NCI-H1436 treated with DMSO at 0.1 percent for 48 hours (cell line): Measurements from ENCODE around the gene PACSIN3.

Experiments
- DNase-seq: peaks from one replicate; lab custom pipeline; 2025; lab: John Stamatoyannopoulos, UW

The PACSIN3 gene

DNA sequence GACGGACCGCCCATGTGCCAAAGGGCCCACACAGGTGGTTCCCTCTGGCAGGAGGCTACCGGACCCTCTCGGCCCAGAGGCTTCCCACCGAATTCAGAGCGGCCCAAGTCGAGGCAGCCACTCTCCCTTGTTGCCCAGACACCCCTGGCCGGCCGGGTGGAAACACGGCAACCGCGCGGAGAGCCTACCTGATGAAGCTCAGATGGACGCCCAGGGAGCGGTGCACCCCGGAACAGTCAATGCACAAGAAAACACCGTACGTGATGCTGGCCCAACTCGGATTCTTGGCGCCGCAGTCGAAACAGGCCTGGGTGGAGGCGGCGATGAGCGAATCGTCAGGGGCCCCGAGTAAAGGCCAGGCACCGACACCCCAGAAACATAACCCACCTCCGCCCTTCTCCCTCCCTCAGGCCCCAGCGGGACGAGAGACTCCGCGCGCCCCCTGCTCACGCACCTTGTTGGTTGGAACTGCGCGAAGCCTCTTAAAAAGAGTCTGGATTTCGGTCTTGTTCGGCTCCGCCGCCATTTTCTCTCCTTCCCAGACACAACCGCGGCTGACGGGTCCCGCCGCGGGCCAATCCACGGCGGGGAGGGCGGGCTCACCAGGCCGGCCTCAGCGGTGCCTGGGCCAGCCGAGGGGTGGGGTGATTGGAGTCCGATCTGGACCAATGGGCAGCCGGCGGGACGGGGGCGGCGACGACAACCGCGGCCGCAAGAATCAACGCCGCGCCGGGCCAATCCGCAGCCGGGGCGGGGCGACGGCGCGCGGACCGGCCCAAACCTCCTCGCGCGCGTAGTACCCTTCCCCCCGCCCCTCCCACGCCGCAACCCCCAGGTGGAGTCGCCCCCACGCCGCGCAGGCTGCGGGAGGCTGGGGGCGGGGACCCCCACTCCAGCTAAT, 9.7 kb downstream of the PACSIN3 start, which contains the start of gene ARFGAP2:
ARFGAP2 (minus strand) TSS at position 552 of the 901 bp plus-strand sequence; CDS start at position 526, 26 bp downstream.
- peak; percentile 62 for DNase-seq

DNA sequence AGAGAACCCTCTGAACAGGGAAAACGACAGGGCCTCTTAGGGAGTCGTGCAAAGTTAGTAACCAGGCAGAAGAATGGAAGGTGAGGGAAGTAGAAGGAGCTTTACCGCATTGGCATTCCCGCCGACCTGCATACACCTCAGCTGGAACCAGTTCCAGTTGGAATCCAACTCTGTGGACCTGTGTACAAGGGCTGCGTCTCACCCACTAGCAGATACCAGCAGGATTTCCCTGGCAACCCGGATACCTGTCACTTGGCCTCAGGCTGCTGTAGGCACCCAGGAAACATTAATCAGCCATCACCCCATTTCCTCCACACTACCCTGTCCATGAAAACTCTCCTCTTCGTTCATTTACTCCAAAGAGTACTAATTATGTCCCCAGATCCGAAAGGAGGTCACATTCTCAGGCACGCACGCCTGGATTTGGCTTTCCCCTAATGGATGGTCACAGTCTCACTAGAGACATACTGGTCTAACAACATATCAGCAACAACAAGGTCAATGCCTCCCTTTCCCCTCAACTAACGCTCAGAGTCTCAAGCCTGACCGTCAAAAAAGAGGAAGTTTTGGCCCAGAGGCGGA, 10.4 kb downstream of the PACSIN3 start:
- no peak for DNase-seq

DNA sequence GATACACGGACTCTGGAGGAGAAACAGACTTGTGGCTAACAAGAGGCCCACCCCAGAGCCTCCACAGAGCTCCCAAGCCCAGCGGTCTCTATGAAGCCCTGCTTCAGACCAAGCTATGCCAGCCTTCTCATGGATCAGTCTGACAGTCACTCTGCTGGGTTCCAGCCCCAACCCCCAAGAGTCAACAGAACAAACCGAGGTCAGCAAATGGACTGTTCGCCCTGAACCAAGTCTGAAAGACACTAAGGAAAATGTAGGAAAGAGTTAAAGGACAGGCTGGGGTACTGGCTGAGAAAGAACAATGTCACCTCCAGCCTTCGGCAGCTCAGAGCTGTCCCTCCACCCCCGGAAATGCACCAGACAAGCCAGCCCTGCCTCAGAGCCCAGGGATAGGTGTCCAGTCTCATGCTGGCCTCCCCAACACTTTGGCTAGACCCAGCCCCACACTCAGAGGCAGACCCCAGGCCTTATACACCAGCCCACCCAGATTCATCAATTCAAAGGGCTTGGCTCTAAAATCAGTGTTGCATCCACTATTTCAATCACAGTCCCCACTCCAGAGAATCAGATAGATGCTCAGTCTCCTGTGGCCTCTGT, 13.4 kb downstream of the PACSIN3 start:
- DNase-seq, result no peak

DNA sequence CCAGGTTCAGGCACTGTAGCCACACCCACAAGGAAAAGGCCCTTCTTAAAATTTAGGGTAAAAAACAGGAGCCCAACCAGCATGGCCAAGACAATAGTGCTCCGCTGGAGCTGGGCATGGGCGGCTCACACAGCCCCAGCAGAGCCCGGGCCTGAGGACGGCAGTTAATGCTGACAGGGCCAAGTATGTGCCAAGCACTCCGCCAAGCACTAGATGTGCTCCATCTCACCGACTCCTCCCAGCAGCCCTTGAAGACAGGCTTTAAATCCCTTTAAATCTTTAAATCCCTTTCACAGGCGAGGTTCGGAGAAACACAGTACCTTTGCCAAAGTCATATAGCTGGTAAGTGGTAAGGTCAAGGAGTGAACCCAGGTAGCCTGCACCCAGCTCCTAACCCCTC, 14.4 kb downstream of the PACSIN3 start:
- no peak for DNase-seq

DNA sequence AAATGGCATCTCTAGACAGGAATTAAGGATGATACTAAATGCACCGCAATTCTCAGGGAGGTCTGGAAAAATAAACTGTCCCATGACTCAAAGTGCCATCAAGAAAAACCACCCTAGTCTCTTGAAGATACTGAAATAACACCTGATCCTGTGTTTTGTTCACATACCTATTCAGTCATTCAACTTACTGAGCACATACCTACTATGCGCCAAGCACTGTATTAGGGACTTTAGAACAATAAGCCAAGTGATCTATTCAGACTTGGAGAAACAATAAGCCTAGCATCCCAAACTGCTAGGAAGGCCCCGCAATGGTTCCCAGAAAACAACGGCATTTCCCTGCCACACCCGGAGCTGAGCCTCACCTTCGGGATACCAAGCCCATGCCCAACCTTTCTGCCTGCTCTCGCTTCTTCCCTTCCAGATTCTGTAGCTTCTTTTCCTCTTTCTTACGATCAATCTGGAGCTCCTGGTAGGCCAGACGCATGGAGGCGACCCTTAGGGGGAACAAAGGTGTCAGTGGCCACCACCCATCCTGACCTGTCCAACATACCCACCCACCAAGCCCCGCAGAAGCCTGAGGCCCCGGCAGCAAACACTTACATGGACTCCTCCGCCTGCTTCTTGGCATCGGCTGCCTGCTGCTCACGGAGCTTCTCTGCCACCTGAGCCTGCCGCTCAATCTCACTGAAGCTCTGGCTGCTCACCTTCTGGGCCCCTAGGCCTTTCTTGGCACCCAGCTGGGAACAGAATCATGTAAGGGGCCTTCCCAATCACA, 15.0 kb downstream of the PACSIN3 start:
- no peak for DNase-seq

DNA sequence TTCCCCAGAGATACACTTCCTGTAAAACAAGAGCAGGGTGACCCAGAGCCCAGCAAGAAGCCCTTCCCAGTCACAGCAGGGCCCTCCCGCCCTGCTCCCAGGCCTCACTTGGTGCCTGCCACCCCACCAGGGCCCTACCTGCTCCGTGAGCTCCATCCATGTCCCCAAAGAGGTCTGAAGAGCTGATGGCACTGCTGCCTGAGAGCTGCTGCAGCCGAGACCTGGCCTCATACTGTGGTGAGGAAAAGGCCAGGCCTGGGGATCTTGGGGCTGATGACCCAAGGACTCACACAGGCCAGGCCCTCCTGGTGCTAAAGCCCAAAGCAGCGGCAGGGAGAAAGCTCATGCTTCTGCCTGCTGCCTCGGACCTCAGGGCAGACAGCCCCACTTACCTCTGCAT, 19.9 kb downstream of the PACSIN3 start:
- DNase-seq, result no peak

DNA sequence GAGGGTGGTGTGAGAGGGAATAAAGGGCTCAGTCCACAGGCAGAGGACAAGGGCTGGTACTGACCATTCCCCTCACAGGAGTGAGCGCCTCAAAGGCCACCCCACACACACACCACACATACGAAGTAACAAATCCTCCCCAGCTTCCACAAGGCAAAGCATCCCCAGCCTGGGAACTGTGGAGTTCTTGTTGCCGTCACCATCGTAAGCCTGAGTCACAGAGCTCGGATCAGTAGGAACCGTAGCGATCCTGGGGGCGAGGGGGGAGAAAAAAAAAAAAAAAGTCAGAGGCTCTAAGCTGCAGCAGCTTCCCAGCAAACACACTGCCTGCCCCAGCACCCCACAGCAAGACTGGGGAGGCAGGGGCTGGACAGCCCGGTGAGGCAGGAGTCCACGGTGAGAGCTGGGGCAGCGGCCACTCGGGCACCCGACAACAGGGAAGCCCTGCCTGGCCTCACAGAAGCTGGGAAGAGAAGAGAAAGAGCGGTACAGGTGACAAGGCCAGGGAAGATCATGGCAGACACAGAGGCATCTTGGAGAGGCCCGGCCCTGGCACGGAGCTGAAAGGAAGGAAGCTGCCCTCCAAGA, 20.9 kb downstream of the PACSIN3 start:
- DNase-seq, result no peak

DNA sequence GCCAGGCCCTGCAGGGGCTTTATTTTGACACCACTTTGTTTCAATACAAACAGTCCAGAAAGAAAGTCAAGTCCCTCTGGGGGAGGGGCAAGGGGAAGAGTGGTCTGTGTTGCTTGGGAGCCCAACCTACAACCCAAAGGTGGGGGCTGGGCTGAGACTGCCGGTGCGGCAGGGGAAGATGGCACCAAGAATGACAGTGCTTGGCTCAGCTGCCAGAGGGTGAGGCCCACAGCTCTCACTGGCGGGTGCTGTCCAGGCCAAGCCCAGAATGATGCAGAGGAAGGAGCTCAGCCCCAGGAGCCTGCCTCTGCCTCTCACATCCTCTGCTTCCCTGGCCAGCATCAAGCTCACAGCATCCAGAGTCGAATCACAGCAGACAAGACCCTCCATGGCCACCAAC, 21.9 kb downstream of the PACSIN3 start:
- no peak for DNase-seq

DNA sequence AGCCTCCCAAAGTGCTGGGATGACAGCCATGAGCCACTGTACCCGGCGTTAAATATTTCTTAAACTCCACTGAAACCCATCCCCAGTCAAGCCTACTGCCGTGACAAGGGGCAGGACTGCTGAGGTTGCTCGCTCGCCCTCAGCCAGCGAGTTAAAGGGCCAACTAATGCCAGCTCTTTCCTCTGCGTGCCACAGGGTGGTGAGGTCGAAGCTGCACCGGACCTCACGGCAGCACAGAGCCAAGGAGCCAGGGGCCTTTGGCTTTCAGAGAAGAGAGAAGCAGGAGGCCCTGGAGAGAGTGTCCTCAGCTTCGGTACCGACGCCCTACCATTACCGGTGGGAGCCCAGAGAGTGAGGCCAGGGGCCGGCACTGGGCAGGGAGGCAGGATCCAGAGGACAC, 22.3 kb downstream of the PACSIN3 start:
- no peak for DNase-seq

DNA sequence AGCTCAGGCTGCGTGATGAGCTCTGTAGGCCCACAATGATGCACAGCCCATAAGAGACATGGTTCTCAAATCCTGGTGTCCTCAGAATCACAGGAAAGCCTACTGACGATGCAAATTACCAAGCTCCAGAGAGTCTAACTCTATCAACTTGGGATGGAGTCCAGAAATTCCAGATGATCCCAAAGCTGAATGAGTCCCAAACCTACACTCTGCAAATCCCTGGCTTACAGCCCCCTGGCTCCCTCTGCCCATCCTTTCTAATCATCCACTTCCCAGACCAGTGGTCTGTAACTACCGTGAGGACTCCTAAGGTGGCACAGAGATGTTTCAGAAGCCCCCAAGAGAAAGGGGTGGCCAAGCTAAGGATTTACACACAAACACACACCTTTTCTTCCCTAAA, 23.0 kb downstream of the PACSIN3 start:
- no peak for DNase-seq

DNA sequence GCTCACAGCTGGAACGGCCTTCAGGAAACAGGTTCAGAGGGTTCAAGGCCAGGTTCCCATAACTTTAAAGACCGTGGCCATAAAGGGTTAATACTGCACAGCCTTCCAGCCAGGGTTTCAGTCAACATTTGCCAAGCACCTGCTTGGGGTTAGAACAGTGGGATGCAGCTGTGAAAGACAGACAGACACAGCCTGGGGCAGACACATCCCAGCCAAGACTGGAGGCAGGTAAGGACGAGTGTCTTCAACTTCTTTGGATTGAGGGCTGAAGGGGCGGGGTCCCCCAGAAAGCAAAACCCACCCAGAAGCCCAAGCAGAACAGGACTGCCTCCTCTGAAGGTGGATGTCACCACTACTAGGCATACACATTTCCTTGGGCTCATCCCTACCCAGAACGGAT, 23.8 kb downstream of the PACSIN3 start:
- no peak for DNase-seq

DNA sequence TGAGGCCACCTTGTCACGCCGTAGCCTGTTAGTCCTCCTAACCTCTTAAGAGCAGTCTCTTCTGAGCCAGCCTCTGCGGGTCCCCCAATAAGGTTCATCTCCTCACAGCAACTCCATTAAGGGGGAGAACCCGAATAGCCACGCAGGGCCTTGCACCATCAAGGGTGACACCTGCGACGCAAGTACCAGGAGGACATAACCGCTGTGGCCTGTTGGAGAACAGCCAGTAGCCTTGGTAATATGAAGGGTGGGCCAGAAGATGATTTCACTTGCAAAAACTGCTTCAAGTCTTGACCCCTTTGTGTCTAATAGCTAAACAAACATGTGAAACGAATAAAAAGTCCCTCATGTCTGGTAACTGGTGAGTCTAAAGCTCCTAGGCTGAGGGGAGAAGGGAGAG, 24.3 kb downstream of the PACSIN3 start:
- no peak for DNase-seq

DNA sequence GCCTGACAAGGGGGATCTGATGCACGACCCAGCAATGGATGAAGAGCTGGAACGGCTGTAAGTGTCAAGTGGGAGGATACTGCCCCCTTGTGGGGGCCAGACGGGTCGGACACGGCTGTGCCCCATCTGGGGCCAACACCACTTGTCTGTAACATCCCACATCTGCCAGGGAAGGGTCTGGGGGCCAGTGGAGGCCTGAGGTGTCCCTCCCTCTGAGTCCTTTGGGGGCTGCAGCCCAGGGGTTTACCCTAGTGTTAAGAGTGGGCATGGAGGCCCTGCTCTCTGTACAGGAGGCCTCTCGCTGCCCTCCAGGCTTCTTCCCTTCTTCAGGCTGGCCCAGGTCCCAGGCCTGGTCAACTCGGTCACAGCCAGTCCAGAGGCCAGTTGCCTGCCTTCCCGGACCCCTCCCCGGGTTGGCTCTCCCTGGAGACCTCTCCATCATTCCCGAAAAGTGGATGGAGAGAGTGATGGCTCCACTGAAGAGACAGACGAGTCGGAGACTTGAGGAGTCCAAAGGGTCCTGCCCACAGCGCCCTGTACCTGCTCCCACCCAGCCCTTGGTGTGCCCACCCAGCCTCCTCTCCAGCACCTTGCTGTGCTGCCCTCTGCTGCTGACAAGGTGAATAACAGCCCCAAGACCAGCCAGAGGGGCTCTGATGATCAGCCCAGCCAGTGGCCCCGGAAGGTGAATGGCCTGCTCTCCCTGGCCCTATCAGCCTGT, 24.9 kb downstream of the PACSIN3 start:
- no peak for DNase-seq

DNA sequence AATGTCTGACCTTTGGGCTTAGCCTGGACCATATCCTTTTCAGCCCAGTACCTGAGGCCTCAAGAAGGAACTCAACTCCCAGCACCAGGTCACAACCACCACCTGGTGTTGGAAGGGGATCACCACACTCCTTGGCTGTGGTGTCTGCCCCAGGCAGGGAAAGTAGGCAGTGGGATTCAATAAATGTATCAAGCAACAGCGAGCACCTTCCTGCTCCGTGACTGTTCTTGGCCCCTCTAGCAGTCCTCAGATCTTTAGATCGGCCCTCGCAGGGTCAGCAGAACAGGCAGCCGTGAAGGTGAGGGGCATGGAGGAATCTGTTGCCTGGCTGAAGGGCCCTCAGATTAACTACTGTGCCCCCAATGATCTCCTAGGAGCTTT, 25.5 kb downstream of the PACSIN3 start:
- DNase-seq, result no peak

DNA sequence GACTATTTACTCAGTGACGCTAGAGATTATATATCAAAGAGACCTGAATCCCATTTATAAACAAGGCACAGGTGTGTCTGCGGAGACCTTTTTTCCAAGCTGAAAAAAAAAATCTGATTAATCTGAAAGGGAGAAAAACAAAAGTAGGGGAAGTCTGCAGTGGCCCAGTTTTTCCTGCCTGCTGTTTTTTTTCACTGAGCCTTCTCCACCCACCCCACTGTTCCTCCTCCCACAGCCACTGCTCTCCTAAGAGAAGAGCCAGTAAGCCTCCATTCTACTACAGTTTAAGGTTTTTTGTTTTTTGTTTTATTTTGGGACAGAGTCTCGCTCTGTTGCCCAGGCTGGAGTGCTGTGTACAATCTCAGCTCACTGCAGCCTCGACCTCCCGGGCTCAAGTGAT, 28.0 kb downstream of the PACSIN3 start:
- DNase-seq, result no peak

DNA sequence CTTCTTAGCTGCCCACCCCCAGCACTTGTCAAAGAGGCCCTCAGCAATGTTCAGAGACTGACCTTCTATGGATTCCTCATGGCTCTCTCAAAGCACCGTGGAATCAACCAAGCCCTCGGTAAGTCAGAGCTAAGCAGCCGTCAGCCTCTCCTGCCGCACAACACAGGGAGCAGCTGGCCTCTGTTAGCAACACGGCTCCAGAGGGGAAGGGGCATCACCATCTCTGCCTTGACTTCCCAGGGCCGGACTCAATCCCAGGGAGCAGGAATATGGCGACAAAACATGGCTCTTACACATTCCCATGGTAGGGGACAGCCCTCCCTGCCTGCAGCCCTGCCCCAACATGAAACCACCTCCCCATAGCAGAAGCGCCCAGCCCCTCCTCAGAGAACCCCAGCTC, 28.4 kb downstream of the PACSIN3 start:
- DNase-seq, result no peak

DNA sequence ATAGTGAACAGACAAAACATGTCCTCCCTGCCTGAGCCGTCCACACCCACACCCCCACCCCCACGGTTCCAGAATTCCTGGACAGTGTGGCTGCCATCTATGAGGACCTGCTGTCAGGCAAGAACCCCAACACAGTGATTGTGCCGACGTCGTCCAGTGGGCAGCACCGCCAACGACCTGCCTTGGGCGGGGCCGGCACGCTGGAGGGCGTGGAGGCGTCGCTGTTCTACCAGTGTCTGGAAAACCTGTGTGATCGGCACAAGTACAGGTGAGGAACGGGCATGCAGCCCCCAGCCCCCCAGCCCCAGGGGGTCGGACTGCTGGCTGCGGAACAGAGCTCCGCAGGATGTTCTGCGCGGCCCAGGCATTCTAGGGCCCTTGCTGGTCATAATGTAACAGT, 29.3 kb downstream of the PACSIN3 start:
- no peak for DNase-seq

DNA sequence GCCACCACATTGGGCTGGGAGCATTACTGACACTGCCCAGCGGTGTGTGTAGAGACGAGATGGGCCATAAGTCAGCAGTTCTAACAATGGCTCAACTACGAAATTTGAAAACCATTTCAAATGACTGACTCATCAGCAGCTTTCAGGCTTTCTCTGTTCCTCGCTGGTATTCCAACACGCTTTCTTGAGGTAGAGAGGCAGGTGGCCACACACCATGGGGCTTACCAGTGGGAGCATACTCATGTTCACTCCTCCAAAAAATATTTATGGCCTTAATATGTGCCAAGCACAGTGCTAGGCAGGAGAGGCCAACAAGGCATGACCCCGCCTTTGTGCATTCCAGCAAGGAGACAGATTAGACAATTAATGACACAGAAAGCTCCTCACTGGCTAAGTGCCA, 29.9 kb downstream of the PACSIN3 start:
- DNase-seq, result no peak

DNA sequence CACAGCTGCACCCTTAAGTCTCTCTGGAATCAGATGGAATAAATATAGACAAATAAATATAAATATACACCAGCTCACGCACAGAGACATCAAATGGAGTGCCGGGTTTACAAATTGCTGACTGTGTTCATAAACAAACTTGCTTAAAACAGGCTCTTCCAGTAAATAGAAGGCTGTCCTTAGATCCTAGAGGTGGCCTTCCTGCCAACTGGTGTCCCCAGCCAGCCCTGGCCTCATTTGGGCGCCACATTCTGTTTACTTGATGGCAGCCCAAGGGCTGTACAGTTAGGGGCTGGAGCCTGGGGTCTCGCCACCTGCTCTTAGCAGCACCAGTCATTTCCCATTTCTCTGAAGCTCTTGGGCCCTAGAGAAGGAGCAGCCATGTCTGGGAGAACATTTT, 30.4 kb downstream of the PACSIN3 start:
- no peak for DNase-seq

DNA sequence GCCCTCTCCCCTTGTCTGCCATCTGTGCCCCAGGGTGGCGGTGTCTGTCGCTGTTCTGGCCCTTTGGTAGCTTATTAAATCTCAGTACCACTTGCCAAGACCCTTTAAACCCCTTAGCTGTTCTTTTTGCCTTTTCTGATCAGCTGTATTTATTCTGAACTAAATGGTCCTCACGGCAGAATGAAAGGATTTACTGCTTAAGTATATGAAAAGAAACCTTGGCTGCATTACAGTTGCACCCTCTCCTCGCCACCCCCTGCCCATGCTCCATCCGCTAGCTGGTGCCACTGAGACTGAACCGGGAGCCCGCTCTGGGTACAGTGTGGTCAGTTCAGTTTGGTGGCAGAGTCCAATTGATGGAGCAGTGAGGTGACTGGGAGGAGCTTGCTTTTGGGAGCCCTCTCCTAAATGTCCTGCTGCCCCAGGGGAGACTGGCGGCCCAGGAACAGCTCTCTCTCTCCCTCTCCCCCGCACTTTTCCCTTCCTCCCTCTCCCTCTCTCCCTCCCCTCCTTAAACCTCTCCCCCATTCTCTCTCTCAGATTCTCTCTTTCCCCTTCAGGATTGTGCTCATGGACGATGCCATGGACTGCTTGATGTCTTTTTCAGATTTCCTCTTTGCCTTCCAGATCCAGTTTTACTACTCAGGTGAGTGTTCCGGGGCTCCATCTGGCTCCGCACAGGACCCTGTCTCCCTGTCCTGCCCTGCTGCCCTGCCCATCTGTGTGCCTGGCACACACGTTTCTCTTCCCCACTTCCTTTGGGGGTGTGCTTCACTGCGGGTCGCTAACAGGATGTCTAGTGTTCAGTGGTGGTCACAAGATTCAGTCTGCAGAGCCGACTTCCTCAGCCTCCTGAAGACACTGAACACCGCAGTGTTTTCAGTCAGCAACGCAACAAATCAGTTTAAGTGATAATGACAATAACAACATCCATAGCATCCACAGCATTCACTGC, 31.3 kb downstream of the PACSIN3 start:
- no peak for DNase-seq
